HG03520 (cell line): ENCODE measurements around the gene PTH2.

Experiments
- ATAC-seq: cut with Tn5 transposase; IDR thresholded peaks from one replicate; pipeline ENCODE4 v1.9.1; 2021; ENCODE audit warnings: mild to moderate bottlenecking, moderate library complexity; ENCODE audit not compliant: unreplicated experiment

PTH2 gene

GRCh38 chr19:49432141-49433073 is 9.2 kb upstream of the PTH2 start:
- no peak for ATAC-seq

- ATAC-seq, result no peak
These were observed 8.1 kb upstream of the PTH2 start for GRCh38 chr19:49431330-49431749.

- no peak for ATAC-seq
These were observed 7.6 kb upstream of the PTH2 start for GRCh38 chr19:49430678-49431329.

GRCh38 chr19:49430172-49430677 is 7.0 kb upstream of the PTH2 start:
- ATAC-seq, result no peak

GRCh38 chr19:49428547-49429451 is 5.6 kb upstream of the PTH2 start:
- ATAC-seq, result no peak

GRCh38 chr19:49427855-49428546 is 4.8 kb upstream of the PTH2 start:
- ATAC-seq, result no peak

GRCh38 chr19:49427339-49427738 is 4.1 kb upstream of the PTH2 start:
- ATAC-seq, result no peak

GRCh38 chr19:49425922-49426592 is 2.8 kb upstream of the PTH2 start:
- ATAC-seq, result no peak

GRCh38 chr19:49425178-49425577 is 1.9 kb upstream of the PTH2 start, which contains the start of gene GFY:
TSS of gene GFY (plus strand) at chr19:49425388. CDS start at chr19:49426431, 1,043 bp downstream.
- no peak for ATAC-seq

- no peak for ATAC-seq
These were observed 703 bp upstream of the PTH2 start for GRCh38 chr19:49423985-49424303.

- ATAC-seq, result no peak
These were observed 702 bp downstream of the PTH2 start for GRCh38 chr19:49422407-49423070.

GRCh38 chr19:49421878-49422202 is 1.4 kb downstream of the PTH2 start:
- no peak for ATAC-seq

GRCh38 chr19:49421039-49421877 is 2.0 kb downstream of the PTH2 start:
- no peak for ATAC-seq

GRCh38 chr19:49420227-49420626 is 3.0 kb downstream of the PTH2 start:
- ATAC-seq, result no peak

GRCh38 chr19:49419173-49419572 is 4.1 kb downstream of the PTH2 start:
- ATAC-seq, result no peak

- no peak for ATAC-seq
These were observed 4.7 kb downstream of the PTH2 start for GRCh38 chr19:49418511-49418910.

- ATAC-seq, result no peak
These were observed 6.2 kb downstream of the PTH2 start for GRCh38 chr19:49417088-49417487.

GRCh38 chr19:49415810-49416200 is 7.4 kb downstream of the PTH2 start:
- ATAC-seq, result no peak
